ENCODE results near the gene RANBP3. TPM values are rescaled to one million over a fixed set of nuclear protein-coding genes. Genes with fewer than 3 reads are reported as not detected.

Gene RANBP3
- total RNA-seq, 2 donors from 2014 or later = 77.4 to 81.4 TPM

GRCh38 chr19:5925830-5926427 is 52.0 kb downstream of the RANBP3 start:
- WGBS, 2 experiments (ENCODE audit: insufficient coverage in 1 of 2, insufficient read length in 1 of 2) = 93 to 94% methylated on average over 5 to 18 of the region's 18 CpGs
- H3K4me1 ChIP-seq (ENCODE audit: control insufficient read depth, insufficient read depth, low read length) = no peaks in the 10 kb centered on the region
- DNase-seq = no peak
- H3K4me1 Mint-ChIP-seq = no peaks in the 10 kb centered on the region
- H3K4me3 Mint-ChIP-seq = no peak overlapping the region
- H3K27ac Mint-ChIP-seq = no peak overlapping the region
- no peaks in the 10 kb centered on the region for H3K27me3 ChIP-seq (ENCODE audit: control insufficient read depth, insufficient read depth, low read length, poor library complexity, severe bottlenecking)
- no peaks in the 10 kb centered on the region for H3K9me3 Mint-ChIP-seq
- no peaks in the 10 kb centered on the region for H3K9me3 ChIP-seq (ENCODE audit: control insufficient read depth, low read length)
- H3K36me3 Mint-ChIP-seq (ENCODE audit: low read depth) = peaks cover 83% of the 10 kb centered on the region
- H3K27me3 Mint-ChIP-seq (ENCODE audit: insufficient read depth) = no peaks in the 10 kb centered on the region
- TF ChIP-seq CTCF (conservative IDR thresholded peaks at IDR 0.05) = no peak
- H3K4me3 ChIP-seq (ENCODE audit: low read length) = no peak overlapping the region
- H3K27ac ChIP-seq (ENCODE audit: low read depth, low read length) = no peak overlapping the region
- H3K36me3 ChIP-seq (ENCODE audit: control insufficient read depth, insufficient read depth, low read length) = peaks cover 83% of the 10 kb centered on the region
- no peak overlapping the region for H3K9ac ChIP-seq (ENCODE audit: extremely low read depth, low read length, poor library complexity, severe bottlenecking)

GRCh38 chr19:5923356-5923755 is 54.6 kb downstream of the RANBP3 start:
- no peak overlapping the region for H3K4me3 Mint-ChIP-seq
- H3K4me1 ChIP-seq (ENCODE audit: control insufficient read depth, insufficient read depth, low read length) = no peaks in the 10 kb centered on the region
- H3K27ac ChIP-seq (ENCODE audit: low read depth, low read length) = no peak overlapping the region
- no peaks in the 10 kb centered on the region for H3K4me1 Mint-ChIP-seq
- H3K36me3 Mint-ChIP-seq (ENCODE audit: low read depth) = peaks cover 76% of the 10 kb centered on the region
- no peak for DNase-seq
- H3K36me3 ChIP-seq (ENCODE audit: control insufficient read depth, insufficient read depth, low read length) = peaks cover 77% of the 10 kb centered on the region
- no peak for TF ChIP-seq CTCF (conservative IDR thresholded peaks at IDR 0.05)
- H3K9ac ChIP-seq (ENCODE audit: extremely low read depth, low read length, poor library complexity, severe bottlenecking) = no peak overlapping the region
- H3K27me3 Mint-ChIP-seq (ENCODE audit: insufficient read depth) = no peaks in the 10 kb centered on the region
- no peaks in the 10 kb centered on the region for H3K27me3 ChIP-seq (ENCODE audit: control insufficient read depth, insufficient read depth, low read length, poor library complexity, severe bottlenecking)
- no peak overlapping the region for H3K27ac Mint-ChIP-seq
- no peak overlapping the region for H3K4me3 ChIP-seq (ENCODE audit: low read length)
- 90 to 94% methylated on average over 5 to 16 of the region's 16 CpGs for WGBS, 2 experiments (ENCODE audit: insufficient coverage in 1 of 2, insufficient read length in 1 of 2)
- no peaks in the 10 kb centered on the region for H3K9me3 ChIP-seq (ENCODE audit: control insufficient read depth, low read length)
- H3K9me3 Mint-ChIP-seq = no peaks in the 10 kb centered on the region

- 95 to 96% methylated on average over 10 of the region's 12 CpGs for WGBS, 2 experiments (ENCODE audit: insufficient coverage in 1 of 2, insufficient read length in 1 of 2)
- DNase-seq = no peak
- Histone ChIP-seq H3K4me3 (ENCODE audit: low read length) (no peak overlapping the region), H3K9ac (ENCODE audit: extremely low read depth, low read length, poor library complexity, severe bottlenecking) (no peak overlapping the region), H3K36me3 (ENCODE audit: control insufficient read depth, insufficient read depth, low read length) (peaks cover 69% of the 10 kb centered on the region), H3K27ac (ENCODE audit: low read depth, low read length) (no peak overlapping the region), H3K27me3 (ENCODE audit: control insufficient read depth, insufficient read depth, low read length, poor library complexity, severe bottlenecking) (no peaks in the 10 kb centered on the region), H3K9me3 (ENCODE audit: control insufficient read depth, low read length) (no peaks in the 10 kb centered on the region), H3K4me1 (ENCODE audit: control insufficient read depth, insufficient read depth, low read length) (no peaks in the 10 kb centered on the region)
- Mint-ChIP-seq H3K36me3 (ENCODE audit: low read depth) (peaks cover 65% of the 10 kb centered on the region), H3K27ac (no peak overlapping the region), H3K4me3 (no peak overlapping the region), H3K4me1 (no peaks in the 10 kb centered on the region), H3K9me3 (no peaks in the 10 kb centered on the region), H3K27me3 (ENCODE audit: insufficient read depth) (no peaks in the 10 kb centered on the region)
- no peak for TF ChIP-seq CTCF (conservative IDR thresholded peaks at IDR 0.05)
Measured at GRCh38 chr19:5922161-5922545, 55.8 kb downstream of the RANBP3 start.

All from endodermal cell (in vitro differentiated cells).